NCI-H1436 (cell line): Measurements from ENCODE around the gene METTL8.

Source experiments
- DNase-seq: peaks from one replicate; lab custom pipeline; 2025; lab: John Stamatoyannopoulos, UW

The METTL8 gene

GRCh38 chr2:171433763-171434012, at the start of gene METTL8:
TSS of gene METTL8 (minus strand) at chr2:171433990. CDS start at chr2:171392185, 41,805 bp downstream.
- no peak for DNase-seq

- DNase-seq, result no peak
Measured at GRCh38 chr2:171482877-171483276, 49.1 kb upstream of the METTL8 start.

GRCh38 chr2:171482308-171482707, 48.5 kb upstream of the METTL8 start:
- no peak for DNase-seq

GRCh38 chr2:171480908-171481307, 47.1 kb upstream of the METTL8 start:
- no peak for DNase-seq

GRCh38 chr2:171479154-171479814, 45.5 kb upstream of the METTL8 start:
- DNase-seq, result no peak

- no peak for DNase-seq
Measured at GRCh38 chr2:171478345-171478744, 44.6 kb upstream of the METTL8 start.

- no peak for DNase-seq
Measured at GRCh38 chr2:171475979-171476378, 42.2 kb upstream of the METTL8 start.

- DNase-seq, result no peak
Measured at GRCh38 chr2:171470129-171470528, 36.3 kb upstream of the METTL8 start.

GRCh38 chr2:171469176-171469575, 35.4 kb upstream of the METTL8 start:
- DNase-seq, result no peak

GRCh38 chr2:171460537-171460936, 26.7 kb upstream of the METTL8 start:
- no peak for DNase-seq

GRCh38 chr2:171459498-171459897, 25.7 kb upstream of the METTL8 start:
- DNase-seq, result no peak

- no peak for DNase-seq
Measured at GRCh38 chr2:171452773-171453172, 19.0 kb upstream of the METTL8 start.

- no peak for DNase-seq
Measured at GRCh38 chr2:171451074-171451473, 17.3 kb upstream of the METTL8 start.

GRCh38 chr2:171447675-171448074, 13.9 kb upstream of the METTL8 start:
- no peak for DNase-seq

- DNase-seq, result no peak
Measured at GRCh38 chr2:171441470-171441869, 7.7 kb upstream of the METTL8 start.

- no peak for DNase-seq
Measured at GRCh38 chr2:171436307-171436706, 2.5 kb upstream of the METTL8 start.

- peak; percentile 92 for DNase-seq
Measured at GRCh38 chr2:171434013-171434989, 511 bp upstream of the METTL8 start, which contains the start of gene DCAF17. TSS of gene DCAF17 (plus strand) at chr2:171434226. CDS start at chr2:171434578, 352 bp downstream.

GRCh38 chr2:171432969-171433762, 624 bp downstream of the METTL8 start:
- DNase-seq, result peak; percentile 44

- no peak for DNase-seq
Measured at GRCh38 chr2:171432206-171432968, 1.4 kb downstream of the METTL8 start.

GRCh38 chr2:171431677-171432167, 2.1 kb downstream of the METTL8 start:
- no peak for DNase-seq
